ENCODE measurements around the gene ZDHHC17.
"Not testable (repeated sequence)": the region's sequence is repeated elsewhere in the genome, so short reads cannot be mapped to it uniquely, and the experiment has no call there.

Gene ZDHHC17

GRCh38 chr12:76763746-76764675 is at the start of gene ZDHHC17:
TSS of gene ZDHHC17 (plus strand) at chr12:76764115. CDS start at chr12:76764237, 122 bp downstream.
- peak; percentile 94 for DNase-seq

GRCh38 chr12:76714415-76714814 is 49.5 kb upstream of the ZDHHC17 start:
- DNase-seq = no peak

GRCh38 chr12:76714861-76715260 is 49.1 kb upstream of the ZDHHC17 start:
- no peak for DNase-seq

- DNase-seq = no peak
These were observed 48.6 kb upstream of the ZDHHC17 start for GRCh38 chr12:76715332-76715731.

- DNase-seq = no peak
These were observed 46.6 kb upstream of the ZDHHC17 start for GRCh38 chr12:76717314-76717713.

- no peak for DNase-seq
These were observed 44.5 kb upstream of the ZDHHC17 start for GRCh38 chr12:76719171-76720041.

GRCh38 chr12:76720068-76720467 is 43.8 kb upstream of the ZDHHC17 start:
- DNase-seq = no peak

GRCh38 chr12:76726626-76727025 is 37.3 kb upstream of the ZDHHC17 start:
- DNase-seq = no peak

- DNase-seq = not testable (repeated sequence)
These were observed 31.7 kb upstream of the ZDHHC17 start for GRCh38 chr12:76732188-76732587.

- DNase-seq = not testable (repeated sequence)
These were observed 26.2 kb upstream of the ZDHHC17 start for GRCh38 chr12:76737689-76738088.

- no peak for DNase-seq
These were observed 24.9 kb upstream of the ZDHHC17 start for GRCh38 chr12:76738824-76739579.

- DNase-seq = no peak
These were observed 24.0 kb upstream of the ZDHHC17 start for GRCh38 chr12:76739896-76740295.

- DNase-seq = no peak
These were observed 23.4 kb upstream of the ZDHHC17 start for GRCh38 chr12:76740501-76740900.

- DNase-seq = no peak
These were observed 18.6 kb upstream of the ZDHHC17 start for GRCh38 chr12:76745343-76745742.

GRCh38 chr12:76746516-76746915 is 17.4 kb upstream of the ZDHHC17 start:
- no peak for DNase-seq

GRCh38 chr12:76747245-76747644 is 16.7 kb upstream of the ZDHHC17 start:
- DNase-seq = no peak

- no peak for DNase-seq
These were observed 8.0 kb upstream of the ZDHHC17 start for GRCh38 chr12:76755829-76756379.

- DNase-seq = no peak
These were observed 6.2 kb upstream of the ZDHHC17 start for GRCh38 chr12:76757694-76758093.

GRCh38 chr12:76762601-76762980 is 1.3 kb upstream of the ZDHHC17 start:
- DNase-seq = no peak

- peak in 1 of 2 experiments; percentile 23 for DNase-seq
These were observed 941 bp downstream of the ZDHHC17 start for GRCh38 chr12:76764856-76765255.

- no peak for DNase-seq
These were observed 1.7 kb downstream of the ZDHHC17 start for GRCh38 chr12:76765598-76765997.

- DNase-seq = no peak
These were observed 2.2 kb downstream of the ZDHHC17 start for GRCh38 chr12:76766161-76766560.

GRCh38 chr12:76768576-76768975 is 4.7 kb downstream of the ZDHHC17 start:
- DNase-seq = no peak
